AG10803 (cell line): Measurements from ENCODE around the gene RSL1D1.
A peak's percentile ranks its signal among the peaks of the same experiment; 100 is the strongest.
"Not testable (repeated sequence)": the region's sequence is repeated elsewhere in the genome, so short reads cannot be mapped to it uniquely, and the experiment has no call there.

ENCODE experiments used
- DNase-seq: peaks from one replicate; pipeline ENCODE4 v3.0.0; 2010; ENCODE audit warnings: low read depth
- H3K4me3 ChIP-seq: 2 replicates; pipeline ENCODE4 v1.5.1; 2011; ENCODE audit warnings: mild to moderate bottlenecking, low read length, control low read depth
- CTCF ChIP-seq: conservative IDR thresholded peaks from 2 replicates; pipeline ENCODE4 v1.5.1; 2011; ENCODE audit warnings: mild to moderate bottlenecking, low read length, control low read depth, inconsistent platforms

RSL1D1 gene

GRCh38 chr16:11792410-11793241, 58.7 kb downstream of the RSL1D1 start:
- no peak for DNase-seq
- H3K4me3 ChIP-seq, result no peak overlapping the region
- no peak for TF ChIP-seq CTCF

DNA sequence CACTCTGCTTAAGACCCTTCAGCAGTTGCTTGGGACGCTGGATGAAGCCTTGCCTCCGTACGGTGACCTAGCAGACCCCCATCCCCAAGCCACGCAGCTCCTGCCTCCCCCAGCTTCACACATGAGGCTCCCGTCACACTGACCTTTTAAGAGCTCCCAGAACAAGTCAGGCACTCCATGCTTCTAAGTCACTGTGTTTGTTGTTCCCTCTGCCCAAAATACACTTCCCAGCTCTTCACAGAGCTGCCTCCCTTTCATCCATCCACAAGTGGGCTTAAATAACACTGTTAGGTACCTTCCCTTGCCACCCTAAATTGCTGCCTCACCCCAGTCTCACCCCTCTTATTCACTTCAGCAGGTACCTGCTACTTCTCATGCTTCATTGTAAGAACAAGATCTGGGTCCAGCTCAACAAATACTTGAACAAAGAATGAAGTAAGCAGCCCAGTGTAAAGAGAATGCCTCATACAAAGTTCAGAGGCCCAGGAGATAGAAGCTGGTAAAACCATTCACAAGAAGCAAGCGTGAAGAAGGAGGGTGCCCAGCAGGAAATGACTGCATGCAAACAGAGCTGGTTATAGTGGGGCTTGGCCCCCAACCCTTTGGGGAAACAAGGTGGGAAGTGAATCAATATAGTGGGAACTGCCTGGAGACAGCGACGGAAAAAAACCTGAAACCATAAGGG, 60.1 kb downstream of the RSL1D1 start:
- no peak for TF ChIP-seq CTCF
- DNase-seq, result no peak
- H3K4me3 ChIP-seq, result no peak overlapping the region

GRCh38 chr16:11788914-11789313, 62.4 kb downstream of the RSL1D1 start:
- TF ChIP-seq CTCF, result no peak
- no peak for DNase-seq
- no peak overlapping the region for H3K4me3 ChIP-seq

DNA sequence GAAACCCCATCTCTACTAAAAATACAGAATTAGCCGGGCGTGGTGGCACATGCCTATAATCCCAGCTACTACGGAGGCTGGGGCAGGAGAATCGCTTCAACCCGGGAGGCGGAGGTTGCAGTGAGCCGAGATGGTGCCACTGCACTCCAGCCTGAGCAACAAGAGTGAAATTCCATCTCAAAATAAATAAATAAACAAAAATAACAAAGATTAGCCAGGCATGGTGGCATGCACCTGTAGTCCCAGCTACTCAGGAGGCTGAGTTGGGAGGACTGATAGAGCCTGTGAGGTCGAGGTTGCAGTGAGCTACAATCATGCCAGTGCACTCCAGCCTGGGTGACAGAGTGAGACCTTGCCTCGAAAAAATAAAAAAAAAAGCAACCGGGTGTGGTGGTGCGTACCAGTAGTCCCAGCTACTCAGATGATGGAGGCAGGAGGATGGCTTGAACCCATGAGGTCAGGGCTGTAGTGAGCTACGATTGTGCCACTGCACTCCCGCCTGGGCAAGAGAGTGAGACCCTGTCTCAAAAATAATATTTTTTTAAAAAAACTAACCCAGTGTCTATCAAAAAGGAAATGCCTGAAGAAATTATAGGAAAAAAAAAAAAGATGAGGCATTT, 66.3 kb downstream of the RSL1D1 start:
- not testable (repeated sequence) for H3K4me3 ChIP-seq, DNase-seq

DNA sequence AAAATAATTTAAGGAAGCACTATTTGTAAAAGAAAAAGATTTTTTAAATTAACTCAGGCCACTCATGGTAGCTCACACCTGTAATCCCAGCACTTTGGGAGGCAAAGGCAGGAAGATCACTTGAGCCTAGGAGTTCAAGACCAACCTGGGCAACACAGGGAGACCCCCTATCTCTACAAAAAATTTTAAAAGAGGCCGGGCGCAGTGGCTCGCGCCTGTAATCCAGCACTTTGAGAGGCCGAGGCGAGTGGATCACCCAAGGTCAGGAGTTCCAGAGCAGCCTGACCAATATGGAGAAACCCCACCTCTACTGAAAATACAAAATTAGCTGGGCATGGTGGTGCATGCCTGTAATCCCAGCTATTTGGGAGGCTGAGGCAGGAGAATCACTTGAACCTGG, 67.0 kb downstream of the RSL1D1 start:
- DNase-seq, H3K4me3 ChIP-seq: not testable (repeated sequence)

- peak overlapping the region; percentile 5; the same call in 1 of the 2 replicates for H3K4me3 ChIP-seq
- DNase-seq, result peak; percentile 58
Observed at GRCh38 chr16:11784038-11784369, 67.3 kb downstream of the RSL1D1 start.

More at GRCh38 chr16:11784038-11784369, 67.3 kb downstream of the RSL1D1 start:
- TF ChIP-seq CTCF, result no peak
